ENCODE measurements around the gene MINDY4.

- TF ChIP-seq EZH2phosphoT487 (IDR thresholded peaks at IDR 0.05; ENCODE audit: borderline replicate concordance, low read length) = no peak
- no peak for TF ChIP-seq EZH2 (IDR thresholded peaks at IDR 0.05; ENCODE audit: low read length, unreplicated experiment)
- TF ChIP-seq CTCF (conservative IDR thresholded peaks at IDR 0.05; ENCODE audit: low read depth, low read length) = no peak
Observed at GRCh38 chr7:30870821-30871518, 99.8 kb downstream of the MINDY4 start.

Measured in PC-3 (cell line).